ENCODE data around the gene FAM222A.

- TF ChIP-seq CTCF (IDR thresholded peaks at IDR 0.05) (no peak), ESRRA (CRISPR knock-in tag; IDR thresholded peaks at IDR 0.05; ENCODE audit: borderline replicate concordance) (no peak)
Measured at GRCh38 chr12:109785854-109786253, 72.2 kb downstream of the FAM222A start.

Measured in WTC11 (cell line).